ENCODE results near the gene DCDC2C. TPM values are rescaled to one million over a fixed set of nuclear protein-coding genes. Genes with fewer than 3 reads are reported as not detected.

The DCDC2C gene
- total and polyA plus RNA-seq, 2 experiments from 2014 or later, result 0.45 TPM; not detected in 1

- TF ChIP-seq, protein P1, sequence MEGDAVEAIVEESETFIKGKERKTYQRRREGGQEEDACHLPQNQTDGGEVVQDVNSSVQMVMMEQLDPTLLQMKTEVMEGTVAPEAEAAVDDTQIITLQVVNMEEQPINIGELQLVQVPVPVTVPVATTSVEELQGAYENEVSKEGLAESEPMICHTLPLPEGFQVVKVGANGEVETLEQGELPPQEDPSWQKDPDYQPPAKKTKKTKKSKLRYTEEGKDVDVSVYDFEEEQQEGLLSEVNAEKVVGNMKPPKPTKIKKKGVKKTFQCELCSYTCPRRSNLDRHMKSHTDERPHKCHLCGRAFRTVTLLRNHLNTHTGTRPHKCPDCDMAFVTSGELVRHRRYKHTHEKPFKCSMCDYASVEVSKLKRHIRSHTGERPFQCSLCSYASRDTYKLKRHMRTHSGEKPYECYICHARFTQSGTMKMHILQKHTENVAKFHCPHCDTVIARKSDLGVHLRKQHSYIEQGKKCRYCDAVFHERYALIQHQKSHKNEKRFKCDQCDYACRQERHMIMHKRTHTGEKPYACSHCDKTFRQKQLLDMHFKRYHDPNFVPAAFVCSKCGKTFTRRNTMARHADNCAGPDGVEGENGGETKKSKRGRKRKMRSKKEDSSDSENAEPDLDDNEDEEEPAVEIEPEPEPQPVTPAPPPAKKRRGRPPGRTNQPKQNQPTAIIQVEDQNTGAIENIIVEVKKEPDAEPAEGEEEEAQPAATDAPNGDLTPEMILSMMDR (conservative IDR thresholded peaks at IDR 0.05; ENCODE audit: low read depth in 2 of 2), result no peak
- no peak for TF ChIP-seq STAT1 (IDR thresholded peaks at IDR 0.05; ENCODE audit: unreplicated experiment)
These were observed 23.1 kb downstream of the DCDC2C start (continued) for GRCh38 chr2:3726511-3726910.

DNA sequence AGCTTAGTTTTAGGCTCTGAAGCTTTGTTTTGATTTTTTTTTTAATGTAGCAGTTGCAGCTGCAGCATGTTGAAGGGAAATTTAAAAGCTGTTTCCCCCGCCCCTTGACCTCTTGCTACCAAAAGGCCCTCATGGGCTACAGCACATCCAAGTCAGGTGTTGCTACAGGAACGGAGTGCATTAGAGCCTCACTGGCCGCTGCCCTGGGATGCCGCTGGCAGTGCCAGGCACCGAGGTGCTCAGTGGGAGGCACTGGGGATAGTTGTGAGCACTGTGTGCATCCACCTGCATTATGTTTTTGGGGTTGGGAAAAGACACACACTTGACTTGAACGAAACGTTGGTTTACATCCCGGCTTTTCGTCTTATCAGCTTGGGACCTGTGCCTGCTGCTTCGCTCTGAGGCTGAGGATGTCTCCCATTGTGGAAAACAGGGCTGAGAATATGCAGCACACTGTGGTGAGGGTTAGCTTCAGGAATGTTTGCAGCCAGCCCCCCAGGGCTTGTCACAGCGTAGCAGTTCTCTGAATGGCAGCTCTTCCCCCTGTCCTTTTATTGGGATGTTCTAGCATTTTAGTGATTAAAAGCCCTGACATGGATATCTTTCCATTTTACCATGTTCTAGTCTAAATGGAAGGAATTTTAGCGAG lies 24.1 kb downstream of the DCDC2C start:
- Histone ChIP-seq H3K27me3 (ENCODE audit: insufficient read depth) (no peaks in the 10 kb centered on the region), H3K9me2 (ENCODE audit: insufficient read depth) (no peaks in the 10 kb centered on the region), H3F3A (replicated peaks; ENCODE audit: low read depth) (no peaks in the 10 kb centered on the region), H3K4me2 (no peak overlapping the region), H4K20me1 (replicated peaks; ENCODE audit: insufficient read depth) (no peaks in the 10 kb centered on the region), H3K4me1 (ENCODE audit: insufficient read depth) (no peaks in the 10 kb centered on the region; the same call in 1 of the 2 replicates), H3K36me3 (ENCODE audit: insufficient read depth) (no peaks in the 10 kb centered on the region), H3K79me2 (replicated peaks; ENCODE audit: insufficient read depth) (no peaks in the 10 kb centered on the region), H2AFZ (peak overlapping the region; percentile 25; the same call in 1 of the 2 replicates), H3K27ac (ENCODE audit: low read depth) (no peak overlapping the region), H3K4me3 (no peak overlapping the region)
- Mint-ChIP-seq H3K27ac (no peak overlapping the region), H3K4me3 (peak overlapping the region; percentile 56), H3K27me3 (ENCODE audit: insufficient read depth, low read depth, poor library complexity) (peaks cover 5% of the 10 kb centered on the region), H3K4me1 (peaks cover 3% of the 10 kb centered on the region; the same call in 2 of the 3 replicates), H3K9me3 (peaks cover 74% of the 10 kb centered on the region), H3K36me3 (ENCODE audit: low read depth) (no peaks in the 10 kb centered on the region)
- no peak for TF ChIP-seq REST (IDR thresholded peaks at IDR 0.05; ENCODE audit: unreplicated experiment)
- TF ChIP-seq ZNF114 (CRISPR knock-in tag; IDR thresholded peaks at IDR 0.05), result no peak
- TF ChIP-seq, protein P2, sequence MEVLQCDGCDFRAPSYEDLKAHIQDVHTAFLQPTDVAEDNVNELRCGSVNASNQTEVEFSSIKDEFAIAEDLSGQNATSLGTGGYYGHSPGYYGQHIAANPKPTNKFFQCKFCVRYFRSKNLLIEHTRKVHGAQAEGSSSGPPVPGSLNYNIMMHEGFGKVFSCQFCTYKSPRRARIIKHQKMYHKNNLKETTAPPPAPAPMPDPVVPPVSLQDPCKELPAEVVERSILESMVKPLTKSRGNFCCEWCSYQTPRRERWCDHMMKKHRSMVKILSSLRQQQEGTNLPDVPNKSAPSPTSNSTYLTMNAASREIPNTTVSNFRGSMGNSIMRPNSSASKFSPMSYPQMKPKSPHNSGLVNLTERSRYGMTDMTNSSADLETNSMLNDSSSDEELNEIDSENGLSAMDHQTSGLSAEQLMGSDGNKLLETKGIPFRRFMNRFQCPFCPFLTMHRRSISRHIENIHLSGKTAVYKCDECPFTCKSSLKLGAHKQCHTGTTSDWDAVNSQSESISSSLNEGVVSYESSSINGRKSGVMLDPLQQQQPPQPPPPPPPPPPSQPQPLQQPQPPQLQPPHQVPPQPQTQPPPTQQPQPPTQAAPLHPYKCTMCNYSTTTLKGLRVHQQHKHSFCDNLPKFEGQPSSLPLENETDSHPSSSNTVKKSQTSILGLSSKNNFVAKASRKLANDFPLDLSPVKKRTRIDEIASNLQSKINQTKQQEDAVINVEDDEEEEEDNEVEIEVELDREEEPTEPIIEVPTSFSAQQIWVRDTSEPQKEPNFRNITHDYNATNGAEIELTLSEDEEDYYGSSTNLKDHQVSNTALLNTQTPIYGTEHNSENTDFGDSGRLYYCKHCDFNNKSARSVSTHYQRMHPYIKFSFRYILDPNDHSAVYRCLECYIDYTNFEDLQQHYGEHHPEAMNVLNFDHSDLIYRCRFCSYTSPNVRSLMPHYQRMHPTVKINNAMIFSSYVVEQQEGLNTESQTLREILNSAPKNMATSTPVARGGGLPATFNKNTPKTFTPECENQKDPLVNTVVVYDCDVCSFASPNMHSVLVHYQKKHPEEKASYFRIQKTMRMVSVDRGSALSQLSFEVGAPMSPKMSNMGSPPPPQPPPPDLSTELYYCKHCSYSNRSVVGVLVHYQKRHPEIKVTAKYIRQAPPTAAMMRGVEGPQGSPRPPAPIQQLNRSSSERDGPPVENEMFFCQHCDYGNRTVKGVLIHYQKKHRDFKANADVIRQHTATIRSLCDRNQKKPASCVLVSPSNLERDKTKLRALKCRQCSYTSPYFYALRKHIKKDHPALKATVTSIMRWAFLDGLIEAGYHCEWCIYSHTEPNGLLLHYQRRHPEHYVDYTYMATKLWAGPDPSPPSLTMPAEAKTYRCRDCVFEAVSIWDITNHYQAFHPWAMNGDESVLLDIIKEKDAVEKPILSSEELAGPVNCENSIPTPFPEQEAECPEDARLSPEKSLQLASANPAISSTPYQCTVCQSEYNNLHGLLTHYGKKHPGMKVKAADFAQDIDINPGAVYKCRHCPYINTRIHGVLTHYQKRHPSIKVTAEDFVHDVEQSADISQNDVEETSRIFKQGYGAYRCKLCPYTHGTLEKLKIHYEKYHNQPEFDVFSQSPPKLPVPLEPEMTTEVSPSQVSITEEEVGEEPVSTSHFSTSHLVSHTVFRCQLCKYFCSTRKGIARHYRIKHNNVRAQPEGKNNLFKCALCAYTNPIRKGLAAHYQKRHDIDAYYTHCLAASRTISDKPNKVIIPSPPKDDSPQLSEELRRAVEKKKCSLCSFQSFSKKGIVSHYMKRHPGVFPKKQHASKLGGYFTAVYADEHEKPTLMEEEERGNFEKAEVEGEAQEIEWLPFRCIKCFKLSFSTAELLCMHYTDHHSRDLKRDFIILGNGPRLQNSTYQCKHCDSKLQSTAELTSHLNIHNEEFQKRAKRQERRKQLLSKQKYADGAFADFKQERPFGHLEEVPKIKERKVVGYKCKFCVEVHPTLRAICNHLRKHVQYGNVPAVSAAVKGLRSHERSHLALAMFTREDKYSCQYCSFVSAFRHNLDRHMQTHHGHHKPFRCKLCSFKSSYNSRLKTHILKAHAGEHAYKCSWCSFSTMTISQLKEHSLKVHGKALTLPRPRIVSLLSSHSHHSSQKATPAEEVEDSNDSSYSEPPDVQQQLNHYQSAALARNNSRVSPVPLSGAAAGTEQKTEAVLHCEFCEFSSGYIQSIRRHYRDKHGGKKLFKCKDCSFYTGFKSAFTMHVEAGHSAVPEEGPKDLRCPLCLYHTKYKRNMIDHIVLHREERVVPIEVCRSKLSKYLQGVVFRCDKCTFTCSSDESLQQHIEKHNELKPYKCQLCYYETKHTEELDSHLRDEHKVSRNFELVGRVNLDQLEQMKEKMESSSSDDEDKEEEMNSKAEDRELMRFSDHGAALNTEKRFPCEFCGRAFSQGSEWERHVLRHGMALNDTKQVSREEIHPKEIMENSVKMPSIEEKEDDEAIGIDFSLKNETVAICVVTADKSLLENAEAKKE (CRISPR knock-in tag; IDR thresholded peaks at IDR 0.05), result no peak
- ATAC-seq (peak; percentile 88), DNase-seq (ENCODE audit: low spot score) (peak; percentile 17)

Data from GM23338 (cell line).